Measurements from ENCODE around the gene B3GNT8.
"Not testable (repeated sequence)": the region's sequence is repeated elsewhere in the genome, so short reads cannot be mapped to it uniquely, and the experiment has no call there.

The B3GNT8 gene

GRCh38 chr19:41384351-41384750 is 42.8 kb downstream of the B3GNT8 start:
- DNase-seq, result no peak

DNA sequence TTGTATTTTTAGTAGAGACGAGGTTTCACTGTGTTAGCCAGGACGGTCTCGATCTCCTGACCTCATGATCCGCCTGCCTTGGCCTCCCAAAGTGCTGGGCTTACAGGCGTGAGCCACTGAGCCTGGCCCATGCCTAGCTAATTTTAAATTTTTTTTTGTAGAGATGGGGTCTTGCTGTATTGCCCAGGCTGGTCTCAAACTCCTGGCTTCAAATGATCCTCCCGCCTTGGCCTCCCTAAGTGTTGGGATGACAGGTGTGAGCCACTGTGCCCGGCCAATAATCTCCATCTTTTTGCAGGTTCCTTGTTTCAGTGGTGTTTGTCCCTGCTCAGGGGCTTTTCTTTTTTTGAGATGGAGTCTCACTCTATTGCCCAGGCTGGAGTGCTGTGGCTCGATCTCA is 45.6 kb downstream of the B3GNT8 start:
- not testable (repeated sequence) for DNase-seq

DNA sequence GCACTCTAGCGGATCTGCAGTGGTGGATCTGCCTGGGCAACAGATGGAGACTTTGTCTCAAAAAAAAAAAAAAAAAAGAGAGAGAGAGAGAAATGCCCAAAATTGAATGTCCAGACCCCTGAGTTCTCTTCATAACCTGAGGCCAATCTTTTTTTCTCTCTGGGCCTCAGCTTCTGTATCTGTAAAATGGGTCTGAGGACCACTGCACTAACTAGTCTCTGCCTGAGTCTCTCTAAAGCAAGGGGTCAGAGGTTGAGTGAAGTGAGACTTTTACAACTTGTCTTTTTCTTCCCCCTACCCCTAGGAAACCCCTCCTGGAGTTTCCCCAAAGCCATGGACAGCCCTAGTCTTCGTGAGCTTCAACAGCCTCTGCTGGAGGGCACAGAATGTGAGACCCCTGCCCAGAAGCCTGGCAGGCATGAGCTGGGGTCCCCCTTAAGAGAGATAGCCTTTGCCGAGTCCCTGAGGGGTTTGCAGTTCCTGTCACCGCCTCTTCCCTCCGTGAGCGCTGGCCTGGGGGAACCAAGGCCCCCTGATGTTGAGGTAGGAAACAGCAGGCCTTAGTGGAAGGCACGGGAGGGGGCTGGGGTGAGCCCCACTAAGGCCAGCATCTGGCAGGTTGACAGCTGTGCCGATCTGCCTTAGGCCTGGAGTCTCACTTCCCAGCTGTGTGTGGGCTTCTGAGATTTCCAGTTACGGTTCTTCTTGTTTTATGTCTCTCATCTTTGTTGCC is 49.0 kb downstream of the B3GNT8 start:
- DNase-seq, result no peak

GRCh38 chr19:41376998-41377365 is 50.2 kb downstream of the B3GNT8 start:
- no peak for DNase-seq

GRCh38 chr19:41376241-41376997 is 50.8 kb downstream of the B3GNT8 start, which contains the start of gene TMEM91:
TMEM91 (plus strand) TSS chr19:41376533; CDS start chr19:41378310, 1,777 bp downstream.
- no peak for DNase-seq

All from fibroblast of skin of scalp (primary cell).